PC-9 (cell line): Measurements from ENCODE around the gene LRP1B. TPM values are rescaled to one million over a fixed set of nuclear protein-coding genes. Genes with fewer than 3 reads are reported as not detected.

ENCODE experiments used
- BruUV-seq: library from RNA; stranded (reverse); fragments of 400-500 nt; replicated peaks from 2 replicates; lab custom pipeline; 2021; lab: Mats Ljungman, UMichigan
- CTCF ChIA-PET: fragments of 300-600 bp; sonication (Branson Sonifier 250); formaldehyde crosslinking; loops from one replicate; lab custom pipeline; 2022; ENCODE audit warnings: antibody characterized with exemption; lab: Charles Lee
- POLR2A ChIA-PET: fragments of 300-600 bp; sonication (Branson Sonifier 250); formaldehyde crosslinking; loops from one replicate; lab custom pipeline; 2022; ENCODE audit warnings: antibody characterized with exemption; ENCODE audit not compliant: unreplicated experiment; lab: Charles Lee
- DNase-seq, 2 experiments: peaks; one replicate each; pipeline versions ENCODE4 v3.0.0 to v3.0.0-alpha.2; 2015 to 2022; ENCODE audit warnings: mixed read lengths in 1 of 2
- H2AFZ ChIP-seq: fragments of 200-600 bp; sonication (generic); 2 replicates; pipeline ENCODE4 v1.8.1; 2017; ENCODE audit warnings: antibody characterized with exemption
- H3F3A ChIP-seq: fragments of 200-600 bp; sonication (generic); 2 replicates; pipeline ENCODE4 v1.8.1; 2017; ENCODE audit warnings: antibody characterized with exemption, mild to moderate bottlenecking, low read depth; ENCODE audit not compliant: insufficient read depth
- H3K27ac ChIP-seq: fragments of 200-600 bp; sonication (generic); 2 replicates; pipeline ENCODE4 v1.6.1; 2016; ENCODE audit warnings: mixed run types
- H3K27me3 ChIP-seq: fragments of 200-600 bp; sonication (generic); 2 replicates; pipeline ENCODE4 v1.6.1; 2016; ENCODE audit warnings: low read depth, mixed run types; ENCODE audit not compliant: insufficient read depth
- H3K36me3 ChIP-seq: fragments of 200-600 bp; sonication (generic); 2 replicates; pipeline ENCODE4 v1.6.1; 2016; ENCODE audit warnings: low read depth, mixed run types
- H3K4me1 ChIP-seq: fragments of 200-600 bp; sonication (generic); replicated peaks from 2 replicates; pipeline ENCODE4 v1.6.1; 2016; ENCODE audit warnings: mixed run types; ENCODE audit not compliant: insufficient read depth
- H3K4me2 ChIP-seq: fragments of 200-600 bp; sonication (generic); 2 replicates; pipeline ENCODE4 v1.6.1; 2017; ENCODE audit warnings: mixed run types
- H3K4me3 ChIP-seq: fragments of 200-600 bp; sonication (generic); 2 replicates; pipeline ENCODE4 v1.6.1; 2016; ENCODE audit warnings: mixed run types
- H3K79me2 ChIP-seq: fragments of 200-600 bp; sonication (generic); 2 replicates; pipeline ENCODE4 v1.6.1; 2017; ENCODE audit warnings: low read depth, mixed run types
- H3K9me2 ChIP-seq: fragments of 200-600 bp; sonication (generic); 2 replicates; pipeline ENCODE4 v1.8.1; 2017; ENCODE audit warnings: mild to moderate bottlenecking; ENCODE audit not compliant: insufficient read depth
- H3K9me3 ChIP-seq: fragments of 200-600 bp; sonication (generic); 2 replicates; pipeline ENCODE4 v1.8.1; 2016; ENCODE audit warnings: low read depth; ENCODE audit not compliant: insufficient read depth
- H4K20me1 ChIP-seq: fragments of 200-600 bp; sonication (generic); 2 replicates; pipeline ENCODE4 v1.8.1; 2017; ENCODE audit not compliant: insufficient read depth
- CTCF ChIP-seq: fragments of 200-600 bp; sonication (generic); conservative IDR thresholded peaks from 2 replicates; pipeline ENCODE4 v1.6.1; 2017; ENCODE audit warnings: mixed run types, antibody characterized with exemption, mild to moderate bottlenecking, moderate library complexity
- EZH2 ChIP-seq: fragments of 200-600 bp; sonication (generic); IDR thresholded peaks from 2 replicates; pipeline ENCODE4 v1.8.0; 2017; ENCODE audit warnings: antibody characterized with exemption, low read depth
- intact Hi-C: fragments of 100-400 bp; cut with micrococcal nuclease; formaldehyde crosslinking; loops from one replicate; pipeline ENCODE4 v1.10.0; 2022; ENCODE audit not compliant: unreplicated experiment
- total RNA-seq: library from RNA; stranded (reverse); gene quantifications from 2 replicates; pipeline ENCODE4 v1.2.3, GENCODE V29; 2021

Gene LRP1B
- total RNA-seq, 1 experiment from 2014 or later, result 1.7 TPM

- POLR2A ChIA-PET, result interaction anchor here (0.7 kb wide), 1 partner anchor 565 kb away, joined by 6 read pairs; no protein-coding TSS in a partner anchor
- TF ChIP-seq CTCF (no peak), EZH2 (no peak)
- DNase-seq, result no peak
- no peaks in the 10 kb centered on the region for H3K79me2 ChIP-seq
- intact Hi-C loops, result no loop called here
- CTCF ChIA-PET, result no interaction called here
- H3K4me1 ChIP-seq, result peaks cover 8% of the 10 kb centered on the region; the same call in 1 of the 2 replicates
- H3F3A ChIP-seq, result no peaks in the 10 kb centered on the region
- H4K20me1 ChIP-seq, result no peaks in the 10 kb centered on the region
- H3K4me2 ChIP-seq, result no peak overlapping the region
- no peaks in the 10 kb centered on the region for H3K9me3 ChIP-seq
- BruUV-seq, result no TSS peak
- no peaks in the 10 kb centered on the region for H3K9me2 ChIP-seq
- H3K4me3 ChIP-seq, result no peak overlapping the region
- H3K27me3 ChIP-seq, result no peaks in the 10 kb centered on the region
- H3K36me3 ChIP-seq, result no peaks in the 10 kb centered on the region
- H3K27ac ChIP-seq, result no peak overlapping the region
- no peak overlapping the region for H2AFZ ChIP-seq
These were observed 88.1 kb downstream of the LRP1B start for GRCh38 chr2:142042536-142043199.

GRCh38 chr2:142041996-142042395 lies 88.8 kb downstream of the LRP1B start:
- no peaks in the 10 kb centered on the region for H3K9me3 ChIP-seq
- no peaks in the 10 kb centered on the region for H3K79me2 ChIP-seq
- TF ChIP-seq CTCF, result no peak
- no peak for TF ChIP-seq EZH2
- CTCF ChIA-PET, result no interaction called here
- H4K20me1 ChIP-seq, result no peaks in the 10 kb centered on the region
- no peak overlapping the region for H2AFZ ChIP-seq
- H3K4me3 ChIP-seq, result no peak overlapping the region
- no peaks in the 10 kb centered on the region for H3F3A ChIP-seq
- H3K4me2 ChIP-seq, result no peak overlapping the region
- no peak overlapping the region for H3K27ac ChIP-seq
- intact Hi-C loops, result no loop called here
- BruUV-seq, result no TSS peak
- H3K36me3 ChIP-seq, result no peaks in the 10 kb centered on the region
- DNase-seq, result no peak
- POLR2A ChIA-PET, result interaction anchor here (0.7 kb wide), 1 partner anchor 566 kb away, joined by 6 read pairs; no protein-coding TSS in a partner anchor
- H3K27me3 ChIP-seq, result no peaks in the 10 kb centered on the region
- H3K9me2 ChIP-seq, result no peaks in the 10 kb centered on the region
- H3K4me1 ChIP-seq, result peaks cover 8% of the 10 kb centered on the region; the same call in 1 of the 2 replicates

- intact Hi-C loops, result no loop called here
- Histone ChIP-seq H3K9me3 (no peaks in the 10 kb centered on the region), H3F3A (no peaks in the 10 kb centered on the region), H3K4me3 (no peak overlapping the region), H3K27me3 (no peaks in the 10 kb centered on the region), H3K36me3 (no peaks in the 10 kb centered on the region), H3K9me2 (no peaks in the 10 kb centered on the region), H3K79me2 (no peaks in the 10 kb centered on the region), H4K20me1 (no peaks in the 10 kb centered on the region), H3K4me2 (no peak overlapping the region), H3K4me1 (peaks cover 8% of the 10 kb centered on the region; the same call in 1 of the 2 replicates), H2AFZ (no peak overlapping the region; the same call in 1 of the 2 replicates), H3K27ac (no peak overlapping the region)
- ChIA-PET POLR2A (no interaction called here), CTCF (no interaction called here)
- DNase-seq, result no peak
- TF ChIP-seq CTCF (no peak), EZH2 (no peak)
- no TSS peak for BruUV-seq
These were observed 89.7 kb downstream of the LRP1B start for GRCh38 chr2:142041105-142041504.
